Esophagus muscularis mucosa (tissue), 4 donors: ENCODE measurements around the gene NBPF26.
"Not testable (repeated sequence)": the region's sequence is repeated elsewhere in the genome, so short reads cannot be mapped to it uniquely, and the experiment has no call there.

ENCODE experiments used
- CTCF ChIP-seq, 3 experiments: fragments of 200-600 bp in 2 of 3; fragments of 450-650 bp in 1 of 3; sonication (generic) in 2 of 3; IDR thresholded peaks; one replicate each; pipeline ENCODE4 v1.5.1; 2017 to 2019; ENCODE audit warnings: antibody characterized with exemption in 3 of 3, mild to moderate bottlenecking in 2 of 3, moderate library complexity in 1 of 3
- EP300 ChIP-seq: sonication (generic); formaldehyde crosslinking; IDR thresholded peaks from one replicate; pipeline ENCODE4 v1.6.1; 2017; ENCODE audit warnings: antibody characterized with exemption
- POLR2A ChIP-seq: fragments of 450-650 bp; IDR thresholded peaks from one replicate; pipeline ENCODE4 v1.6.1; 2017; ENCODE audit warnings: antibody characterized with exemption, moderate library complexity, mild to moderate bottlenecking, low read depth

GRCh38 chr1:120687250-120687649, 36.5 kb upstream of the NBPF26 start:
- not testable (repeated sequence) for TF ChIP-seq CTCF (IDR thresholded peaks at IDR 0.05); EP300; POLR2A
